Stimulated activated CD4-positive, alpha-beta T cell treated with anti-CD3 and anti-CD28 coated beads, Interleukin-4, amount 100 ng/mL, for 24 hours (primary cell): Measurements from ENCODE around the gene CD99.
"Not testable (repeated sequence)": the region's sequence is repeated elsewhere in the genome, so short reads cannot be mapped to it uniquely, and the experiment has no call there.

Source experiments
- DNase-seq: peaks from one replicate; pipeline ENCODE4 v3.0.0-alpha.2; 2020

Gene CD99, protein sequence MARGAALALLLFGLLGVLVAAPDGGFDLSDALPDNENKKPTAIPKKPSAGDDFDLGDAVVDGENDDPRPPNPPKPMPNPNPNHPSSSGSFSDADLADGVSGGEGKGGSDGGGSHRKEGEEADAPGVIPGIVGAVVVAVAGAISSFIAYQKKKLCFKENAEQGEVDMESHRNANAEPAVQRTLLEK

DNA sequence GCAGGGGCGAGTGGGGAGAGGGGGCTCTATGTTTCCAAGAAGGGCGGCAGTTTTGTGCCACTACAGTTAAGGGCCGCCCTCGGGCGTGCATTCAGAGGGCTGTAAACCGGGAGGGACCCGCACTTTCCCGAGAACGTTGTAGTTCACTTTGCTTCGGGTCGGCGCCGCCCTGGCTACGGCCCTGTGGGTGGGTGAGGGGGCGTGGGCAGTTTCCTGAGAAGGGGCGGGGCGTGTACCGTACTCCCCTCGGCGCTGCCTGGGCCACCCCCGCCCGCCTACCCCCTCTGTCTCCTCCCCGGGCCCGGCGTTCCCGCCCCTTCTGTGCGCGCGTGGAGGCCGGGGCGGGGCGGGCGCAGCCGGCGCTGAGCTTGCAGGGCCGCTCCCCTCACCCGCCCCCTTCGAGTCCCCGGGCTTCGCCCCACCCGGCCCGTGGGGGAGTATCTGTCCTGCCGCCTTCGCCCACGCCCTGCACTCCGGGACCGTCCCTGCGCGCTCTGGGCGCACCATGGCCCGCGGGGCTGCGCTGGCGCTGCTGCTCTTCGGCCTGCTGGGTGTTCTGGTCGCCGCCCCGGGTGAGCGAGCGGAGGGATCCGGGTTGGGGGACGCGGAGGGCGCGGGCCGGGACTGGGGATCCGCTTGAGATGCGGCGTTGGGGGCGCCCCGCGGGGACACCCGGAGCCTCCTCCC, at the start of gene CD99:
CD99 (plus strand) TSS at position 440 of the 687 bp plus-strand sequence; CDS start at position 506, 66 bp downstream.
- DNase-seq = peak; percentile 88

DNA sequence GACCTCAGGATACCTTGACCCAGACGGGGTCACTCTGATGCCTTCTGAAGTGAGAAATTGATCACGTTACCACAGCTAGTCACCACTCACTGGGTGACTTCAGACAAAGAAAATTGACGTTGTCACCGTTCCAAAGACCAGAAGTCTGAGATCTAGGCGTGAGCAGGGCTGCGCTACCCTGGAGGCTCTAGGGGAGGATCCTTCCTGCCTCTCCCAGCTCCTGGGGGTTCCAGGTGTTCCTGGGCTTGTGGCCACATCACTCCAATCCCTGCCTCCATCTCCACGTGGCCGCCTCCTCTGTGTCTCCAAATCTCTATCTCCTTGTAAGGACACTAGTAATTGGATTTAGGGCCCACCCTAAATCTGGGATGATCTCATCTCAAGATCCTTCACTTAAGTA, 48.9 kb upstream of the CD99 start:
- DNase-seq = no peak

DNA sequence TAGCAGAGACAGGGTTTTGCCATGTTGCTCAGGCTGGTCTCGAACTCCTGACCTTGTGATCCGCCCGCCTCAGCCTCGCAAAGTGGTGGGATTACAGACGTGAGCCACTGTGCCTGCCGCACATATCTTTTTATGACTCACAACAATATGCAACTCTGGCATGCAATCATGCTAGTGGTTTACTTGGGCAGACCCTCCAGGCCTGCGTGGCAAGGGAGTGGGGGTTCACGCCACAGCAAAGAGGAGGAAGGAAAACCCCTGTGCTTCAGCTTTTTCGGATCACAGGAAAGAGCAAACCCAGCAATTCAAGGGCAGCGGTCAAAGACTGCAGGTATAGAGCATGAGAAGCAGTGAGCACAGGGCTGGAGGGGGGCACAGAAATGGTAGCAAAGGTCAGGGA, 48.3 kb upstream of the CD99 start:
- no peak for DNase-seq

DNA sequence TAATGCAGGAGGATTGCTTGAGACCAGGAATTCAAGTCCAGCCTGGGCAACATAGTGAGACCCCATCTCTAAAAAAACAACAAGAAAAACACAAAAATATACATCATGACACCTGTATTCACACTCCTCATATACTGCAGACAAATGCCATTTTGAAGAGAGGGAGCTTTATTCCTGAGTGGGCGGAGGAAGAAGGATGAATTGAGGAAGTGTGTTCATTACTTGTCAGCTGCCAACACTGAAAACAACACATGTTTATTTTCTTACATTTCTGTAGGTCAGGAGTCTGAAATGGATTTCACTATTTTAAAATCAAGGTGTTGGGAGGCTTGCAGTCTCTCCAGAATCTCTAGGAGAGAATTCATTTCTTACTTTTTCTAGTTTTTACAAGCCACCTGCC, 47.2 kb upstream of the CD99 start:
- DNase-seq = no peak

DNA sequence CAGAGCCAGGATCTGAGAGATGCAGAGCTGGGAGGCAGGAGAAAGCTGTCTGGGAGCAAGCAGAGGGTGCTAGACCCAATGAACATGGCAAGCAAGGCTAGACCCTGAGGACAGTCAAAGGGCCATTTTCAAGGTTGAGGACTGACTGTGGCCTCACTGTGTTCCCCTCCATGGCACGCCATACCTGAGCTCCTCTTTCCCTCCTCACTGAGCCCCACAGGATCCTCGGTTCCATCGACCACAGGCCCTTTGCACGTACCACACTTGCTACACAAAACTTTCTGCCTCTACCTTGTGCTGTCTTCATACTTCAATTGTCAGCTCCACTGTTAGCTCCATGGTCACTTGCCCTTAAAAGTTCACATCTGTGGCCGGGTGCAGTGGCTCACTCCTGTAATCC, 45.5 kb upstream of the CD99 start:
- no peak for DNase-seq

DNA sequence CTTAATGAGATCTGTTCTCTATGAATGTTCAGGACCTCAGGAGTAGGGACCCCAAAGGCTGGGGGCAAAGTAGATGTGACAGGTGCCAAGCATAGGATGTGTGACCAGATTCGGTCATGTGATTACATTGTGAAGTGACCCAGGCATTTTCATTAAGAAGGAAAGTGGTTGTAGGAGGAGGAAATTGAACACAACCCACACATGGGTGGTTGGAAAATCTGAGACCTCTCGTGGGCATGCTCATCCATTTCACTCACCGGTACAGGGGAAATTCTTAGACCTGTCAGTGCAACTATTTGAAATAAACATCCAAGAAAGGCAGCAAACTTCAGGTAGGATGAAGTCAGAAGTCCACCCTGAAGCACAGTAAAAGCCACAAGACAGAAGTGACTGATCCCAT, 43.5 kb upstream of the CD99 start:
- peak; percentile 37 for DNase-seq

DNA sequence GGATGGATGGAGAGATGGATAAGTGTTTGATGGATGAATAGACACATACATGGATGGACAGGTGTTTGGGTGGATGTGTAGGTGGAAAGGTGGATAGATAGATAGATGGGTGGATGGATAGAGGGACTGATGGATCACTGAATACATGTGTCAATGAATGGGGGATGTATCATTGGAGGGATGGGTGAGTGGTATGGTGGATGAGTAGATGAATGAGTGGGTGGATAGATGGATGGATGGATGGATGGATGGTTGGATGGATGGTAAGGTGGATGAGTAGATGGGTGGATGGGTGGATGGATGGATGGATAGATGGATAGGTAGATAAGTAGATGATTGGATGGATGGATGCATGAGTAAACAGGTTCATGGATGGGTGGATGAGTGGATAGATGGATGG, 41.1 kb upstream of the CD99 start:
- no peak for DNase-seq

DNA sequence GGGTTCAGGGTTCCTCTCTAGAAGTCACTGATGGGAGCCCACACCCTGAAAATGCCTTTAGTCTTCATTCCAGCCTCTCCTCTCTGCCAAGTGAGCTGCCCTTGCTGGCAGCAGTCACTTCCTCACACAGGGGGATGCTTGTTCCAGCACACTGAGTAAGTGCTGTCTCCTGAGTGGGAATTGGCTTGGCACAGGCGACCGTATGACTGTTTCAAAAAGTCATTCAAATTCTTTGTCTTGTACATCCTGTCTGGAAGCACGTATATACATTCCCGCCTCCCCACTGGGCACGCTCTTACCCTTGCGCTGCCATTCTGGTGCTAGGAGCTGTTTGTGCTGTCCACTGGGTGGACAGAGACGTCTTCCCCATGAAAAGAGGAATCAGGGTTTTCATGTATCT, 40.2 kb upstream of the CD99 start:
- no peak for DNase-seq

DNA sequence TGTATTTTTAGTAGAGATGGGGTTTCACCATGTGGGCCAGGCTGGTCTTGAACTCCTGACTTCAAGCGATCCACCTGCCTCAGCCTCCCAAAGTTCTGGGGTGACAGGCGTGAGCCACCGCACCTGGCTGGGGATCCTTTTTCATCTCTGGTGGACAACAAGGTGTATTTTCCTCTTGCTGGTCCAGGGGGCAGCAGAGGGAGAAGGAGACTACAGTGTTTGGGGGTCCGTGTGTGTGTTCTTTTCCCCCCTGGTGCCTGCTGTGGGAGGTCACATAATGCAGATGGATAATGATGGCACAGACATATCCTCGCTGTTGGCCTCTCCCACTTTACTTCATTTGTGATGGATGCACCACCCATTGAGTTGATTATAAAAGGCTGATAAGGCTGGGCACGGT, 39.0 kb upstream of the CD99 start:
- no peak for DNase-seq

DNA sequence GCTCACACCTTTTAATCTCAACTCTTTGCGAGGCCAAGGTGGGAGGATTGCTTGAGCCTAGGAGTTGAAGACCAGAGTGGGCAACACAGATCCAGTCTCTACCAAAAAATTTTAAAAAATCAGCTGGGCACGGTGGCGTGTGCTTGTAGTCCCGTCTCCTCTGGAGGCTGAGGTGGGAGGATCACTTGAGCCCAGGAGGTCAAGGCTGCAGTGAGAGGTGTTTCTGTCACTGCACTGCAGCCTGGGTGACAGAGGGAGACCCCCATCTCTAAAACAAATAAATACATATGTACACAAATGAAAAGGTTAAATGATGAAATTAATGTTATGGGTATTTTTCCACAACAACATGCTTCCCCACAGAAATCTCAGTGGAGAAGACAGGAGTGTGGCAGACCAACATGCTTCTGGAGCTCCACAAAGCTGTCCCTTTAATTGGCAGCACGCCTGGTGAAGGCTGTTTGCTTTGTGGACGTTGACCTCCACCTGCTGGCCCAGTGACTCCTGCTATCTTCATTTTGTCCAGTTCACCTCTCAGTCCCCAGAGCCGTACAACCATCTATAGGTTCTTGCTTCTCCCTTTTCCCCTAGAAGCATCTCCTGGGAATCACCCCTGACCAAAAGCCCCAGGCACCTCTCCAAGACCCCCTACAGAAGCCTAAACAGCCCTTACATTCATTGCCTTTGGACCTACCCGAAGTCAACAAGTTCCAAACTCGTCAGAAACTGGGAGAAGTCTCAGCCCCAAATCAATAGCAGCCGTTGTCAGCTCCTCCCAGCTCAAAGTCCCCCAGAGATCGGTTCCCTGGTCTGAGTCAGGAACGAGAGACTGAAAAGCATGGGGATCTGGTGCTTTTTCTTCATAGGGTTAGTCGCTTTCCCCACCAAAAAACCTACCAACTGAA, 36.4 kb upstream of the CD99 start:
- no peak for DNase-seq

DNA sequence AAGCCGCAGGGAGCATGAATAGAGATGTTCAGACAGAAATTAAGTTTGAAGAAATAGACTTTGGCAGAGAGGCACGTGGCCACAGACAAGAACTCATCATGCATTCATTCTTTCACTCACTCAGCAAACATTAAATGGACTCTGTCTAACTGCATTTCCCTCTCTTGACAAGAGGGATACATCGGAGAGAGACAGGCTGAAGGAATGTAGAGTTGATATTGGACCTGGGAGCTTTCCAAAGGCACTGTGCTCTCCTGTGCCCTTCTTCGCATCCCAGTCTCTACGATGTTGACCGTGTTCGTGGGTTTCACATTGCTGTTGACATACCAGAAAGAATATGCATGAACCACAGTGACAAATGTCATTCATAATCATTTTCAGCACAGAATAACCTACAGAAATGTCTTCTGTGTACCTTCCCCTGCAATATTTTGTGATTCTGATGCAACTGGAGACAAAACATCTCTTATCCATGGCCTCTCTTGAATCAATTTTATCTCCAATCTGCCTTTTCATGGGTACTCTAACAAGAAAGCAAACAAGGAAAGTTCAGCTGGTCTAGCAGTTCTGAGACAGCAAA, 34.7 kb upstream of the CD99 start:
- no peak for DNase-seq

DNA sequence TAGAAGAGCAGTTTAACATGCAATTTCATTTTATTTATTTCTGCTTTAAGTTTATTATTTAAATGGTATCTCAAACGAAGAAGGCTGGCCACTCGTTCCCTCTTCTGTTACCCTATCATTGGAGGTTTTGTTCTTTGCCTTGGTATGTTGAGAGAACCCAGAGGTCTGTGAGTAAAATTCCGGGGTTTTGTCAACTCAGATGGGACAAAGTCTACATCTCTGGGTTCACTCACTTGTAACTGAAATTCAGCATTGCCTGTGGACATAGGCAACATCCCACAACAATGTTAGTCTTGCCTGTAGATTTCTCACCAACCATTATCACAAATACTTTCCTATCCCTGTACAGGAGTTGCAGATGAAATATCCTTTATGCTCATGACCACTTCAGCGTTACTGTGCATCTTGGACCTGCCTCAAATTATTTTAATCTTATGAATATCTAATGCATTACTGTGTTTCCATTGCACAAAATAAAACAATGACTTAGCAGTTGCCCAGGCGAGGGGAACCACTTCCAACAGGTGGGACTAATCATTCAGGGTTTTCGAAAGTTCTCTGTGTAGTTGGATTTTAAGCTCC, 33.5 kb upstream of the CD99 start:
- no peak for DNase-seq

DNA sequence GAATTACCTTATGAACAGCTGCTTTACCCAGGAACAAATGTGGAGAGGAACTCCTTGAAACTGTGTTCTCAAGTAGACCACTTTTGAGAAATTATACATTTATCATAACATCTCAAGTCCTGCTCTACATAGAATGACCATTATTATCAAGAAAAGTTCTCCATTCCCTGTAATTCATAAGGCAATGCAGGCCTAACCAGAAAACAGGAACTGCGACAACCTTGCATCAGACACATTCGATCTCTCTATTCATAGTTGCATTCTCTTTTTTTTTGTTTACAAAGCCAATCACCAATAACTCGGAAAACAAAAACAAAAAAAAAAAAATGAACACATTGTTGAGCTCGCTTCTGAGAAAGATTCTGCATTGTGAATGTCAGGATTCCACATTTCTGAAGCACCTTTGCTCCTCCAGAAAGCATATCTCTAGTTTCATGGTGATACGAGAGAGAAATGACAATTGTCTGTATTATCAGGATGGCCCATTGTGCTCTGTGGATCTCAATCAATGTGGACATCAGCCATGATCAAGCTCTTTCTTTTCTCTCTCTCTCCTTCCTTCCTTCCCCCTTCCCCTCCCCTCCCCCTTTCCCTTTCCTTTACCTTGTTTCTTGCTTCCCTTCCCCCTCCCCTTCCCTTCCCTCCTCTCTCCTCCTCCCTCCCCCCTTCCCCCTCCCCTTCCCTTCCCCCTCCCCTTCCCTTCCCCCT, 32.4 kb upstream of the CD99 start:
- DNase-seq = no peak

DNA sequence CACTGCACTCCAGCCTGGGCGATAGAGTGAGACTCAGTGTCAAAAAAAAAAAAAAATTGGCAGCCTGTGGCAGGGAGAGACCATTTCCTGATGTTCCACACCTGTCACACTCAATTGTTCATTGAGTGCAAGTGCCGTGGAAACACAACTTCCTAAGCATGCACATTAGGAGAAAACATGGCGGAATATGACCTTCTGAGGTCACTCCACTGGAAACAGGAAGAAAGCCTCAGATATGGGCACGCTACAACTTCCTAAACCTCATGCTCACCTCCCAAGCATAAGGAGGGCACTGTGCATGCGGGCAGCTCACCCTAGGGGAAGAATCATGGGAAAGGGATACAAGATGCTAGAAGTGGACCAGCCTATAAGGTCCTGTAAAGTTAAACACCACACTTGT, 28.5 kb upstream of the CD99 start:
- DNase-seq = no peak

DNA sequence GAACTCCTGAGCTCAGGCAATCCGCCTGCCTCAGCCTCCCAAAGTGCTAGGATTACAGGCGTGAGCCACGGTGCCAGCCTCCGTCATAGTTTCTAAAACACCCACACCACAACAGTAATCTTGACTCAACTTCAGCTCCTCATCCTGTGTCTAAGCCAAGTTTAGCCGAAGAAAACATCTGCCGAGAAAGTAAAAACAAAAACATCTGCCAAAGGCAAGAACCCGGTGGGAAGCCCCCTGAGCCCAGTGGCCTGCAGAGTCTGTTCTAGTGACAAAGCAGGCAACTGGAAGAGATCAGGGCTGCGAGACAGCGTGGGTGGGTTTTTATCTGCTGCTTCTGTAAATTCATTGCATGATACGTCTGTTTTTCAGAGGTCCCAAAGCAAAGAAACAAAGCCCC, 26.6 kb upstream of the CD99 start:
- DNase-seq = no peak

DNA sequence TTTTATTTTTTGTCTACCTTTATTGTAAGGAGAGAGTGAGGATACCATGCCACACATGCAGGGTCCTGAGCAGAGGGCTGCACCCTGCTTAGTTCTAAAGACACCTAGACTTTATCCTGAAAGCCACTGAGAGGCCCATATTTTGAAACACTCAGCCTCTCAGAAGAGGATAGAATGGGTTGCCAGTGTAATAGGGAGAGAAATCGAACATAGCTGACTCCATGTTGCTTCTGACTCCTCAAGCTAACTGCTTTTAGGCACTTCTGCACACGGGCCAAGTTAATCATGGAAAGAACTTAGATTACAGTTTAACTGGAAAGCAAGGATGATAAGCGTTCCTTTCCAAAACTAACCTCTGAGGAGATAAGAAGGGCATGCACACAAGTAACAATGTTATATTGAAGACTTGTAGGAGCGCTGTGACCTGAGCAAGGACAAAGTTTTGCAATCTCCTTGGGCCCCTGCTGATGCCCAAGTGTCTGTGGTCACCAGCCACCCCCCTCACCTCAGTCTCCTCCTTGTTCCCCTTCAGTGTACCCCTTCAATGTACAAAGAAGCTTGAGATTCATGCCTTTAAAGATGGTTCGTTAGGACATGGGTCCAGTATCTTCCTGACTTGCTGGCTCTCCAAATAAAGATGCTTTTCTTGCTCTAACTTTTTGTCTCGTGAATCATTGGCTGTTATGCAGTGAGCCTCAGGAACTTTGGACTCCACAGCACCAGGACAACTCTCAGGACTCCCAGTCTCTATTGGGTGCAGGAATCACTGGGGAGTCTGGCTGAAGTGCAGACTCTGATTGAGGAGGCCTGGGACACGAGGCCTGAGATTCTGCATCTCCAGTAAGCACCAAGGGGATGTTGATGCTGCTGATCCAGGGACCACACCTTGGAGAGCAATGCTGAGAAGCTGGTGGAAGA, 25.4 kb upstream of the CD99 start:
- DNase-seq = no peak

DNA sequence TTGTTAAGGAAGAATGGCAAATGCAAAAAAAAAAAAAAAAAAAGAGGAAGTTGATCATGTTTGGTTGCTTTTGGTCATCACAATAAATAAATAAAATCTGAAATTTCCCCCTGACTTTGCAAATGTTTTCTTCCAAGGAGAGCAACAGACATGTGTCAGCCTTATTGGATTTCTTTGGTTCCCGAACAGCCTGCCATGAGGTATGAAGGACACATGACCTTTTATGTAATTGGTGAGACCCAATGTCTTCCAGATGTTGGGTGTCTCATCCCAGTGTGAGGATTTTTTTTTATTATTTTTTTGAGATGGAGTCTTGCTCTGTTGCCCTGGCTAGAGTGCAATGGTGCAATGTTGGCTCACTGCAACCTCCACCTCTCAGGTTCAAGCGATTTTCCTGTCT, 24.6 kb upstream of the CD99 start:
- DNase-seq = no peak

DNA sequence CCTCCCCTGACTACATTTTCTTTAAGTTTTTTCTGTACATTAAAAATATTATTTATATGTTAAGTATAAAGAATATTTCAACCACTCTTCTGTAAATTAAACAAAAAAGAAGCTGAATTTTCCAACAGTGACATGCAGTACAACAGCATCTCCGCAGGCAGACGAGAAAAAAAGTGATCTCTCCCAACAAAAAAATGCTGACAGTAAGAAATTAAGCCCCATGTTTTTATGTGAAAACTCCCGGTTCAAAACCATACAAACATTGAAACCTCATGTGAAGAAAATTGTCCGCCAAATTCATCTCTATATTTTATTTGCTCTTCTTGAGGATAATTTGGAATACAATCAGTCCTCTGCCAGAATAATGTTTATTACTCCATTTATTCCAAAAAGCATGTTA, 20.1 kb upstream of the CD99 start:
- DNase-seq = no peak

DNA sequence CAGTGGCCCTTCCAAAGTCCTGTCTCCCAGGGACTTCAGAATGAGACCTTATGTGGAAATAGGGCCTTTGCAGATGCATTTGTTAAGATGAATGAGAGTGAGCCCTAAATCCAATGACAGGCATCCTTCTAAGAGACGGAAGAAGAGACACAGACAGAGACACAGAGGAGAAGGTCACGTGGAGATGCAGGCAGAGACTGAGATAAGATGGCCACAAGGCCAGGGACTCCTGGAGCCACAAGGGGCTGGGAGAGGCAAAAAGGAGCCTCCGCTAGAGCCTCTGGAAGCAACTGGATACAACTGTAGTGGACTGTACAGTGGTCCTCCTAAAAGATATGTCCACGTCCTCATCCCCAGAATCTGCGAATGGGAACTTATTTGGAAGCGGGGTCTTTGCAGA, 19.0 kb upstream of the CD99 start:
- no peak for DNase-seq

DNA sequence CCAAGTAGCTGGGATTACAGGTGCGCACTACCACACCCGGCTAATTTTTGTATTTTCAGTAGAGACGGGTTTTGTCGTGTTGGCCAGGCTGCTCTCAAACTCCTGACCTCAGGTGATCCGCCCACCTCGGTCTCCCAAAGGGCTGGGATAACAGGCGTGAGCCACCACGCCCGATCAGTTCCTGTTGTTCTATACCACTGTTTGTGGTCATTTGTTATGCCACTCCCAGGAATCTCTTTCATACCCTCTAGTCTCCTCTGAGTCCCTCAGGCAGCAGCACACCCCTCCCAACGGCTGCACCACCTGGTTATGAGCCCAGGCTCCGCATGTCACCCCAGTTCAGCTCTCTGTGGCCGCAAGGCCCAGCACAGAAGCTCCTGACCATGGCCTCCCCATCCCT, 17.5 kb upstream of the CD99 start:
- no peak for DNase-seq

DNA sequence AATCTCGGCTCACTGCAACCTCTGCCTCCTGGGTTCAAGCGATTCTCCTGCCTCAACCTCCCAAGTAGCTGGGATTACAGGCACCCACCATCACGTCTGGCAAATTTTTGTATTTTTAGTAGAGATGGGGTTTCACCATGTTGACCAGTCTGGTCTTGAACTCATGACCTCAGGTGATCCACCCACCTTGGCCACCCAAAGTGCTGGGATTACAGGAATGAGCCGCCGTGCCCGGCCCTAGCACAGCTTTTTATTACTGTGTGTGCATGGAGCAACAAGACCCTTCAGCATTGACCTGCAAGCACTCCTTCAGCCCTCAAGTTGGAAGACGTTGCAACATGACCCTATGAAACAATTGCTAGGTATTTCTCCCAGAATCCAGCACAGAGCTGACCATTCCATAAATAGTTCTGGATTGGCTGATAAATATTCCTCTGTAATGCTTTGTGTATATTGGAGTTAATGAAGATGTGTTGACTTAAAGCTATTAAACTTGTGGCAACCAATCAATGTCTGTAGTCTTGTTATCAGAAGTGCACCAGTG, 15.4 kb upstream of the CD99 start:
- not testable (repeated sequence) for DNase-seq
